Measurements from ENCODE around the gene SLC19A1. TPM values are rescaled to one million over a fixed set of nuclear protein-coding genes. Genes with fewer than 3 reads are reported as not detected.
A peak's percentile ranks its signal among the peaks of the same experiment; 100 is the strongest.

SLC19A1 gene
- total RNA-seq, 1 experiment from 2014 or later: 4.3 TPM

GRCh38 chr21:45494851-45495680 lies 47.2 kb downstream of the SLC19A1 start:
- H3K36me3 ChIP-seq (ENCODE audit: insufficient read depth, low read length): no peaks in the 10 kb centered on the region
- H3K9me3 ChIP-seq (ENCODE audit: low read length): peaks cover 10% of the 10 kb centered on the region
- H3K4me3 ChIP-seq (ENCODE audit: low read length): no peak overlapping the region
- H3K79me2 ChIP-seq (ENCODE audit: low read length): no peaks in the 10 kb centered on the region
- no peak for DNase-seq
- no peaks in the 10 kb centered on the region for H4K20me1 ChIP-seq (ENCODE audit: insufficient read depth, low read depth, low read length)
- no peak overlapping the region for H3K27ac ChIP-seq (ENCODE audit: low read length)
- H2AFZ ChIP-seq (ENCODE audit: low read length): no peak overlapping the region
- H3K9me2 ChIP-seq (replicated peaks; ENCODE audit: insufficient read depth, low read length): no peaks in the 10 kb centered on the region
- no peak overlapping the region for H3K9ac ChIP-seq (ENCODE audit: low read length)
- H3K4me1 ChIP-seq (ENCODE audit: low read length): peaks cover 9% of the 10 kb centered on the region
- no peaks in the 10 kb centered on the region for H3K27me3 ChIP-seq (ENCODE audit: low read length)
- H3K4me2 ChIP-seq (ENCODE audit: low read depth, low read length, poor library complexity, severe bottlenecking): no peak overlapping the region

DNA sequence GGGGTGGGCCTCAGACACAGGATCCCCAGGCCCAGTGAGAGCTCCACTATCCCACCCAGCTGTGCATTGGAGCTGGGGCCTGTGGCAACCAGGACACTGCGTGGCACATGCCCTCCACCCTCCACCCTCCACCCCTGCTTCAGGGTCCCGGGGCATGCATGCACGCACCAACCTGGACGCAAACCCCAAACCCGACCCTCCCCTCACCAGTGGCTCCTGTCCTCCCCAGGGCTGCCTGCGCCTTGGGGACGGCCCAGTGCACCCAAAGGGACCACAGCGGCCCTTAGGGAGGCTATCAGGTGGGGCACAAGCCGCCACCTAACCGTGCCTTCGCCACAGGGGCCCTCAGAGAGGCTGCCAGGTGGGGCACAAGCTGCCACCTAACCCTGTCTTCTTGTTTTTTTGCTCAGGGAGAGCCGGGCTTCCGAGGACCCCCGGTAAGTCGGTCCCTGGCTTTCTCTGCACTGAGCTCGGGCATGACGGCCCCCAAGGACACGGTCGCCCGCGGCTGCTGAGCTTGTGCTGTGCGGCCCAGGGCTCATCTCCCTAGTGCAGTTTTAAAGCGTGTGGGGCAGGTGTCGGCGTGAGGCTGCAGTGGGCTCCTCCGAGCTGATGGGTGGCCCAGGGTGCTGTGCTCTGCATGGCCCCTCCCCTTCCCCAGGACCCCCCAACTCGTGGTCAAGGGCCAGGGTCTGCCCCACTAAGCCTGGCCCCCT lies 47.9 kb downstream of the SLC19A1 start:
- H3K9me2 ChIP-seq (replicated peaks; ENCODE audit: insufficient read depth, low read length): no peaks in the 10 kb centered on the region
- H3K79me2 ChIP-seq (ENCODE audit: low read length): no peaks in the 10 kb centered on the region
- H4K20me1 ChIP-seq (ENCODE audit: insufficient read depth, low read depth, low read length): no peaks in the 10 kb centered on the region
- H3K4me1 ChIP-seq (ENCODE audit: low read length): peaks cover 9% of the 10 kb centered on the region
- peak; percentile 43 for DNase-seq
- no peak overlapping the region for H3K4me3 ChIP-seq (ENCODE audit: low read length)
- H3K27me3 ChIP-seq (ENCODE audit: low read length): no peaks in the 10 kb centered on the region
- no peak overlapping the region for H2AFZ ChIP-seq (ENCODE audit: low read length)
- H3K9me3 ChIP-seq (ENCODE audit: low read length): peaks cover 2% of the 10 kb centered on the region; the same call in 1 of the 2 replicates
- no peaks in the 10 kb centered on the region for H3K36me3 ChIP-seq (ENCODE audit: insufficient read depth, low read length)
- H3K4me2 ChIP-seq (ENCODE audit: low read depth, low read length, poor library complexity, severe bottlenecking): no peak overlapping the region
- H3K27ac ChIP-seq (ENCODE audit: low read length): no peak overlapping the region
- H3K9ac ChIP-seq (ENCODE audit: low read length): no peak overlapping the region

GRCh38 chr21:45493401-45494001 lies 48.7 kb downstream of the SLC19A1 start:
- Histone ChIP-seq H3K9ac (ENCODE audit: low read length) (no peak overlapping the region), H3K27ac (ENCODE audit: low read length) (no peak overlapping the region), H3K36me3 (ENCODE audit: insufficient read depth, low read length) (no peaks in the 10 kb centered on the region), H4K20me1 (ENCODE audit: insufficient read depth, low read depth, low read length) (no peaks in the 10 kb centered on the region), H3K9me2 (replicated peaks; ENCODE audit: insufficient read depth, low read length) (no peaks in the 10 kb centered on the region), H3K9me3 (ENCODE audit: low read length) (no peaks in the 10 kb centered on the region; the same call in 1 of the 2 replicates), H3K27me3 (ENCODE audit: low read length) (no peaks in the 10 kb centered on the region), H3K4me3 (ENCODE audit: low read length) (no peak overlapping the region), H3K79me2 (ENCODE audit: low read length) (no peaks in the 10 kb centered on the region), H2AFZ (ENCODE audit: low read length) (no peak overlapping the region), H3K4me1 (ENCODE audit: low read length) (peaks cover 9% of the 10 kb centered on the region), H3K4me2 (ENCODE audit: low read depth, low read length, poor library complexity, severe bottlenecking) (no peak overlapping the region)
- no peak for DNase-seq

DNA sequence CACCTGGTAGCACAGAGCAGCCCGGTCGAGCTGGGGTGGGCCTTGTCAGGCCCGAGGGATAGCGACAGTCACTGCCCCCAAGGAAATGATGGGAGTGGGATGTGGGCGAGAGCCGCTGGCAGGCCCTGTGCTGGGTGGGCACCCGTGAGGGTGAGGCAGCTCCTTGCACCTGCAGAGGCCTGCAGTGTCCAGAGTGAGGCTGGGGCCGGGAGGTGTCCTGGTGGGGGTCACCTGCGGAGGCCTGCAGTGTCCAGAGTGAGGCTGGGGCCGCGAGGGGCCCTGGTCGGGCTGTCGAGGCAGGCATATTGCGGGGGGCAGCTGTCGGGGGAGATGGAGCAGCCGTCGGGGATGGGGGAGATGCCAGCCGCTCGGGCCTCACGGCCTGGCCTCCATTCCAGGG lies 49.5 kb downstream of the SLC19A1 start:
- Histone ChIP-seq H3K4me2 (ENCODE audit: low read depth, low read length, poor library complexity, severe bottlenecking) (no peak overlapping the region), H3K27ac (ENCODE audit: low read length) (no peak overlapping the region), H3K9ac (ENCODE audit: low read length) (no peak overlapping the region), H3K4me1 (ENCODE audit: low read length) (peaks cover 9% of the 10 kb centered on the region), H3K79me2 (ENCODE audit: low read length) (no peaks in the 10 kb centered on the region), H2AFZ (ENCODE audit: low read length) (no peak overlapping the region), H3K9me3 (ENCODE audit: low read length) (no peaks in the 10 kb centered on the region; the same call in 1 of the 2 replicates), H3K36me3 (ENCODE audit: insufficient read depth, low read length) (no peaks in the 10 kb centered on the region), H4K20me1 (ENCODE audit: insufficient read depth, low read depth, low read length) (no peaks in the 10 kb centered on the region), H3K9me2 (replicated peaks; ENCODE audit: insufficient read depth, low read length) (no peaks in the 10 kb centered on the region), H3K27me3 (ENCODE audit: low read length) (no peaks in the 10 kb centered on the region), H3K4me3 (ENCODE audit: low read length) (no peak overlapping the region)
- no peak for DNase-seq

GRCh38 chr21:45491623-45492022 lies 50.6 kb downstream of the SLC19A1 start:
- Histone ChIP-seq H3K4me3 (ENCODE audit: low read length) (no peak overlapping the region), H2AFZ (ENCODE audit: low read length) (no peak overlapping the region), H3K9me2 (replicated peaks; ENCODE audit: insufficient read depth, low read length) (no peaks in the 10 kb centered on the region), H4K20me1 (ENCODE audit: insufficient read depth, low read depth, low read length) (no peaks in the 10 kb centered on the region), H3K27me3 (ENCODE audit: low read length) (no peaks in the 10 kb centered on the region), H3K9me3 (ENCODE audit: low read length) (no peaks in the 10 kb centered on the region), H3K36me3 (ENCODE audit: insufficient read depth, low read length) (no peaks in the 10 kb centered on the region), H3K9ac (ENCODE audit: low read length) (no peak overlapping the region), H3K4me2 (ENCODE audit: low read depth, low read length, poor library complexity, severe bottlenecking) (no peak overlapping the region), H3K79me2 (ENCODE audit: low read length) (no peaks in the 10 kb centered on the region), H3K27ac (ENCODE audit: low read length) (no peak overlapping the region), H3K4me1 (ENCODE audit: low read length) (peaks cover 9% of the 10 kb centered on the region)
- no peak for DNase-seq

DNA sequence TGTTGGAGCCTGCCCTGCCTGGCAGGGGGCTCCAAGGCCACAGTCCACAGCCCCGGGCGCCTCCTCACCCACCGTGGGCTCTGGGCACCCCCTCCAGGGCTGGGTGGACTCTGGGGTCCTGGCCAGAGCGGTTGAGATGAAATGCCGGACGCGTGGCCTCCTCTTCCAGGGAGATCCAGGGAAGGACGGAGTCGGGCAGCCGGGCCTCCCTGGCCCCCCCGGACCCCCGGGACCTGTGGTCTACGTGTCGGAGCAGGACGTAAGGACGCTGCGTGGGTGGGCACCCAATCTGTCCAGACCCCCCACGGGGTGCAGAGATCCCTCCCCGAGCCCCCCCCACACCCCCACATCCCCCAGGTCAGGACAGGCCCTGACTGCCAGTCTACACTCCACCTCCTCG lies 51.2 kb downstream of the SLC19A1 start:
- no peak for DNase-seq
- no peaks in the 10 kb centered on the region for H3K9me2 ChIP-seq (replicated peaks; ENCODE audit: insufficient read depth, low read length)
- no peak overlapping the region for H2AFZ ChIP-seq (ENCODE audit: low read length)
- no peaks in the 10 kb centered on the region for H3K27me3 ChIP-seq (ENCODE audit: low read length)
- H3K27ac ChIP-seq (ENCODE audit: low read length): no peak overlapping the region
- no peaks in the 10 kb centered on the region for H3K36me3 ChIP-seq (ENCODE audit: insufficient read depth, low read length)
- no peaks in the 10 kb centered on the region for H3K79me2 ChIP-seq (ENCODE audit: low read length)
- peaks cover 9% of the 10 kb centered on the region for H3K4me1 ChIP-seq (ENCODE audit: low read length)
- H4K20me1 ChIP-seq (ENCODE audit: insufficient read depth, low read depth, low read length): no peaks in the 10 kb centered on the region
- H3K9ac ChIP-seq (ENCODE audit: low read length): no peak overlapping the region
- no peak overlapping the region for H3K4me2 ChIP-seq (ENCODE audit: low read depth, low read length, poor library complexity, severe bottlenecking)
- H3K4me3 ChIP-seq (ENCODE audit: low read length): no peak overlapping the region
- no peaks in the 10 kb centered on the region for H3K9me3 ChIP-seq (ENCODE audit: low read length)

GRCh38 chr21:45490049-45490731 lies 52.0 kb downstream of the SLC19A1 start:
- H3K9ac ChIP-seq (ENCODE audit: low read length): no peak overlapping the region
- H3K4me3 ChIP-seq (ENCODE audit: low read length): no peak overlapping the region
- DNase-seq: no peak
- H3K4me1 ChIP-seq (ENCODE audit: low read length): peaks cover 9% of the 10 kb centered on the region
- H3K27me3 ChIP-seq (ENCODE audit: low read length): no peaks in the 10 kb centered on the region
- H3K9me3 ChIP-seq (ENCODE audit: low read length): no peaks in the 10 kb centered on the region
- no peak overlapping the region for H3K27ac ChIP-seq (ENCODE audit: low read length)
- no peaks in the 10 kb centered on the region for H3K36me3 ChIP-seq (ENCODE audit: insufficient read depth, low read length)
- H2AFZ ChIP-seq (ENCODE audit: low read length): no peak overlapping the region
- no peaks in the 10 kb centered on the region for H4K20me1 ChIP-seq (ENCODE audit: insufficient read depth, low read depth, low read length)
- H3K9me2 ChIP-seq (replicated peaks; ENCODE audit: insufficient read depth, low read length): no peaks in the 10 kb centered on the region
- no peaks in the 10 kb centered on the region for H3K79me2 ChIP-seq (ENCODE audit: low read length)
- no peak overlapping the region for H3K4me2 ChIP-seq (ENCODE audit: low read depth, low read length, poor library complexity, severe bottlenecking)

- Histone ChIP-seq H3K36me3 (ENCODE audit: insufficient read depth, low read length) (no peaks in the 10 kb centered on the region), H3K9me2 (replicated peaks; ENCODE audit: insufficient read depth, low read length) (no peaks in the 10 kb centered on the region), H3K4me2 (ENCODE audit: low read depth, low read length, poor library complexity, severe bottlenecking) (no peak overlapping the region), H3K9me3 (ENCODE audit: low read length) (no peaks in the 10 kb centered on the region), H3K9ac (ENCODE audit: low read length) (no peak overlapping the region), H3K79me2 (ENCODE audit: low read length) (no peaks in the 10 kb centered on the region), H3K4me1 (ENCODE audit: low read length) (peaks cover 9% of the 10 kb centered on the region), H3K4me3 (ENCODE audit: low read length) (no peak overlapping the region), H3K27me3 (ENCODE audit: low read length) (no peaks in the 10 kb centered on the region), H3K27ac (ENCODE audit: low read length) (no peak overlapping the region), H2AFZ (ENCODE audit: low read length) (no peak overlapping the region), H4K20me1 (ENCODE audit: insufficient read depth, low read depth, low read length) (no peaks in the 10 kb centered on the region)
- no peak for DNase-seq
These were observed 52.6 kb downstream of the SLC19A1 start for GRCh38 chr21:45489722-45489982.

Data from Karpas-422 (cell line).